SK-N-SH treated with all-trans-retinoic acid at 6 μM for 48 hours (cell line): Measurements from ENCODE around the gene PLAAT3.

Source experiments
- ATAC-seq: fragments of 200-7000 bp; cut with Tn5 transposase; 3 replicates; pipeline ENCODE4 v1.9.1; 2020; ENCODE audit warnings: mild to moderate bottlenecking, moderate library complexity
- ARNTL ChIP-seq: fragments of 450-650 bp; formaldehyde crosslinking; IDR thresholded peaks from 2 replicates; pipeline ENCODE4 v1.5.0; 2020; ENCODE audit warnings: low read depth, mild to moderate bottlenecking, moderate library complexity, borderline replicate concordance
- BACH2 ChIP-seq: fragments of 250-450 bp; sonication (Bioruptor Pico); IDR thresholded peaks from 2 replicates; pipeline ENCODE4 v1.9.0; 2021; ENCODE audit warnings: mild to moderate bottlenecking, borderline replicate concordance
- CREB5 ChIP-seq: fragments of 250-450 bp; sonication (Bioruptor Pico); IDR thresholded peaks from 2 replicates; pipeline ENCODE4 v1.5.1; 2020; ENCODE audit warnings: low read depth, mild to moderate bottlenecking, moderate library complexity
- CSDC2 ChIP-seq: fragments of 250-450 bp; sonication (Bioruptor Pico); IDR thresholded peaks from 2 replicates; pipeline ENCODE4 v1.5.0; 2020; ENCODE audit warnings: mild to moderate bottlenecking, moderate library complexity
- ESRRG ChIP-seq: fragments of 250-450 bp; sonication (Bioruptor Pico); IDR thresholded peaks from 2 replicates; pipeline ENCODE4 v1.6.1; 2021; ENCODE audit warnings: mild to moderate bottlenecking
- ISL1 ChIP-seq: fragments of 250-450 bp; sonication (Bioruptor Pico); IDR thresholded peaks from 2 replicates; pipeline ENCODE4 v2.1.2; 2022; ENCODE audit warnings: mild to moderate bottlenecking, moderate library complexity
- POU6F1 ChIP-seq: fragments of 250-450 bp; sonication (Bioruptor Pico); IDR thresholded peaks from 2 replicates; pipeline ENCODE4 v1.8.0; 2021; ENCODE audit warnings: low read depth, mild to moderate bottlenecking, moderate library complexity, borderline replicate concordance
- PPARA ChIP-seq: fragments of 250-450 bp; sonication (Bioruptor Pico); IDR thresholded peaks from 2 replicates; pipeline ENCODE4 v1.5.0; 2020; ENCODE audit warnings: mild to moderate bottlenecking, borderline replicate concordance
- RARB ChIP-seq: fragments of 250-450 bp; sonication (Bioruptor Pico); IDR thresholded peaks from 2 replicates; pipeline ENCODE4 v1.8.0; 2021; ENCODE audit warnings: mild to moderate bottlenecking, moderate library complexity
- SNAI2 ChIP-seq: fragments of 250-450 bp; sonication (Bioruptor Pico); IDR thresholded peaks from 2 replicates; pipeline ENCODE4 v1.5.0; 2020; ENCODE audit warnings: mild to moderate bottlenecking, moderate library complexity
- TCF4 ChIP-seq: fragments of 250-450 bp; sonication (Bioruptor Pico); IDR thresholded peaks from 2 replicates; pipeline ENCODE4 v1.8.0; 2021; ENCODE audit warnings: mild to moderate bottlenecking, moderate library complexity, borderline replicate concordance
- TSHZ2 ChIP-seq: fragments of 250-450 bp; sonication (Bioruptor Pico); IDR thresholded peaks from 2 replicates; pipeline ENCODE4 v1.5.0; 2020; ENCODE audit warnings: mild to moderate bottlenecking, moderate library complexity
- ZC3H10 ChIP-seq: fragments of 250-450 bp; sonication (Bioruptor Pico); IDR thresholded peaks from 2 replicates; pipeline ENCODE4 v1.5.1; 2021; ENCODE audit warnings: mild to moderate bottlenecking, moderate library complexity
- ZFP30 ChIP-seq: fragments of 450-650 bp; formaldehyde crosslinking; IDR thresholded peaks from 2 replicates; pipeline ENCODE4 v1.5.0; 2022; ENCODE audit warnings: mild to moderate bottlenecking, moderate library complexity
- ZNF565 ChIP-seq: fragments of 450-650 bp; formaldehyde crosslinking; conservative IDR thresholded peaks from 2 replicates; pipeline ENCODE4 v1.5.0; 2020; ENCODE audit warnings: low read depth, mild to moderate bottlenecking, moderate library complexity
- ZNF70 ChIP-seq: fragments of 450-650 bp; formaldehyde crosslinking; IDR thresholded peaks from 2 replicates; pipeline ENCODE4 v1.5.0; 2020; ENCODE audit warnings: mild to moderate bottlenecking, moderate library complexity
- TF ChIP-seq, protein P1 (sequence below): fragments of 250-450 bp; sonication (Bioruptor Pico); IDR thresholded peaks from 2 replicates; pipeline ENCODE4 v1.5.1; 2021; ENCODE audit warnings: mild to moderate bottlenecking, moderate library complexity

The PLAAT3 gene

DNA sequence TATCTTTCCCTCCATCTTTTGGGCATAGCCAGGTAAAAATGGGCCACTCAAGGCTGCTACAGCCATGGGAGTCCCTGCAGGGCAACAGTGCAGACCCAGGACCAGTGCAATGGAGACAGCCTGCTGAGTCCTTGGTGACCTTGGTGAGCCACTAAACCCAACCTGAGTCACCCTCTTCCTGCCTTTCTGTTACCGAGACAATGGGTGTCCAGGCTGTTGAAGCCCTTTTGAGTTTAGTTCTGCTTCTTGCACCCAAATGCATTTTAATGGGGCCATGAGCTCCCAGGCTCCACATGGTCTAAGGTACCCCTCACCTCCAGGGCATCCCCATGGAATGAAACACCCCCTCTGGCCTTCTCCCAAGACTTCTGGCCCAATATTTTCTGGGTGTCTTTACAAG is 78.5 kb downstream of the PLAAT3 start:
- TF ChIP-seq ZNF70 (no peak), TSHZ2 (CRISPR knock-in tag) (no peak), ZC3H10 (CRISPR knock-in tag) (no peak), POU6F1 (CRISPR knock-in tag) (no peak), ESRRG (CRISPR knock-in tag) (no peak)
- no peak for ATAC-seq

DNA sequence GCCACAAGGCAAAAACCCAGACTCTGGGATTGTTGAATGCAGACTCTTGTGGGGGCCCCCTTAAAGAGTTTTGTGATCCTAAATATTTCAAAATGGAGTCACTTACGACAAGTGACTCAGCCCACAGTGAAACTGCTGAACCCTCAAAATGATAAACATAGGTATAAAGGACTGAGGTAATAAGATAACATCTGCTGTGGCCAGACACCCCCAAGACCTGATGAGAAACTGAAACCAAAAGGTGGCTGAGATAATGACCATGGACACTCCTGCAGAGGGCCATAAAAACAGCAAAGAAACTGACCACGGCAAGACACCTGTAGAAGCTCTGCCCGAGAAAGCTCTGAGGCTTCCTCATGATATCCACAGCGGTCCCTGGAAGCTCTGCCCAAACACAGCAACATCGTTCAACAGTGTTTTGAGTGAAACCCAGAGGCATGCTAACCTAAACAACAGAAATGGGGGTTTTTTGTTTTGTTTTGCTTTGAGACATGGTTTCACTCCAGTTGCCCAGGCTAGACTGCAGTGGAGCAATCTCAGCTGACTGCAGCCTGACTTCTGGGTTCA is 79.3 kb downstream of the PLAAT3 start:
- ATAC-seq = no peak
- TF ChIP-seq BACH2 (CRISPR knock-in tag) (no peak), ESRRG (CRISPR knock-in tag) (no peak), ZNF565 (CRISPR knock-in tag) (no peak), CSDC2 (CRISPR knock-in tag) (no peak), ZNF70 (no peak), ISL1 (CRISPR knock-in tag) (no peak)

GRCh38 chr11:63534076-63534475 is 80.2 kb downstream of the PLAAT3 start:
- no peak for ATAC-seq
- TF ChIP-seq PPARA (CRISPR knock-in tag) = no peak
- TF ChIP-seq TSHZ2 (CRISPR knock-in tag) = no peak
- TF ChIP-seq RARB (CRISPR knock-in tag) = no peak

DNA sequence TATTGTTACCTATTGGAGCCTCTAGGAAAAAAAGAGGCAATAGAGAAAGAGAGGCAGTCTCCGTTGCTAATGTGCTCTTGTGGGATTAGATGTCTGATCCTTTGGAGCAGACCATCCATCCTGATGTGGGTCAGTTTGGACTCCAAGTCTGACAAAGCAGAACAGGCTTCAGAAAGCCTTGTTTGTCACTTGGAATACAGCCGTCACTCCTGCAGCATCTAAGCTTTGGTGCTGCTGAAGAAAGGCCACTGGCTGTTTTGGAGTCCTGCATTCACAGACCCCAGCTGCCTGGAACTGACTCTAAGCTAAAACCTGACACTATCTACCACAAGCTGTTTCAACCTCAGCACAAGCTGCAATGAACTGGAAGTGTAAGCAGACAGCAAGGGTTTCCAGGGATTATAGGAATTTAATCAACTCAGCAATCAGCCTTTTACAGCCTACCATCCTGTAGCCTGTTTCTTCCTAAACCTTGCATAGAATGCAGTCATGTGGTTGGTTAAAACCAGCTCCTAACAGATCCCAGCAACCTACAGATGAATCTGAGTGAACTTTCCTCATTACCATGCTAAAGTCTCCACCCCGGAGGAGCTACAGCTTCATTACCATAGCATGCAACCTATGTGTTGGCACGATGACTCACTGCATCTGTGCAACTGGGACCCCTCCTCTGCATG is 81.3 kb downstream of the PLAAT3 start:
- TF ChIP-seq, protein P1, sequence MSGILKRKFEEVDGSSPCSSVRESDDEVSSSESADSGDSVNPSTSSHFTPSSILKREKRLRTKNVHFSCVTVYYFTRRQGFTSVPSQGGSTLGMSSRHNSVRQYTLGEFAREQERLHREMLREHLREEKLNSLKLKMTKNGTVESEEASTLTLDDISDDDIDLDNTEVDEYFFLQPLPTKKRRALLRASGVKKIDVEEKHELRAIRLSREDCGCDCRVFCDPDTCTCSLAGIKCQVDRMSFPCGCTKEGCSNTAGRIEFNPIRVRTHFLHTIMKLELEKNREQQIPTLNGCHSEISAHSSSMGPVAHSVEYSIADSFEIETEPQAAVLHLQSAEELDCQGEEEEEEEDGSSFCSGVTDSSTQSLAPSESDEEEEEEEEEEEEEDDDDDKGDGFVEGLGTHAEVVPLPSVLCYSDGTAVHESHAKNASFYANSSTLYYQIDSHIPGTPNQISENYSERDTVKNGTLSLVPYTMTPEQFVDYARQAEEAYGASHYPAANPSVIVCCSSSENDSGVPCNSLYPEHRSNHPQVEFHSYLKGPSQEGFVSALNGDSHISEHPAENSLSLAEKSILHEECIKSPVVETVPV (CRISPR knock-in tag) = no peak
- no peak for TF ChIP-seq ARNTL (CRISPR knock-in tag)
- no peak for TF ChIP-seq TCF4 (CRISPR knock-in tag)
- TF ChIP-seq CSDC2 (CRISPR knock-in tag) = no peak
- no peak for TF ChIP-seq SNAI2
- no peak for TF ChIP-seq CREB5 (CRISPR knock-in tag)
- TF ChIP-seq BACH2 (CRISPR knock-in tag) = no peak
- no peak for TF ChIP-seq ZFP30 (CRISPR knock-in tag)
- TF ChIP-seq, all 23 proteins: peak for 0
- no peak for ATAC-seq
